OCI-LY7 (cell line): Measurements from ENCODE around the gene IVD.

Source experiments
- CTCF ChIP-seq: fragments of 200-600 bp; sonication (generic); conservative IDR thresholded peaks from 2 replicates; pipeline ENCODE4 v1.5.1; 2014; ENCODE audit warnings: mild to moderate bottlenecking, antibody characterized with exemption, low read length, moderate library complexity, mixed read lengths
- EZH2phosphoT487 ChIP-seq: fragments of 200-600 bp; sonication (generic); IDR thresholded peaks from 2 replicates; pipeline ENCODE4 v1.6.1; 2018; ENCODE audit warnings: low read depth, borderline replicate concordance, mild to moderate bottlenecking, mixed run types, antibody characterized with exemption, low read length, moderate library complexity, mixed read lengths

- TF ChIP-seq CTCF, result no peak
- no peak for TF ChIP-seq EZH2phosphoT487
Observed at GRCh38 chr15:40468898-40469331, 63.3 kb downstream of the IVD start.
